ENCODE results near the gene CLDN6.
A peak's percentile ranks its signal among the peaks of the same experiment; 100 is the strongest.
"Not testable (repeated sequence)": the region's sequence is repeated elsewhere in the genome, so short reads cannot be mapped to it uniquely, and the experiment has no call there.

The CLDN6 gene

DNA sequence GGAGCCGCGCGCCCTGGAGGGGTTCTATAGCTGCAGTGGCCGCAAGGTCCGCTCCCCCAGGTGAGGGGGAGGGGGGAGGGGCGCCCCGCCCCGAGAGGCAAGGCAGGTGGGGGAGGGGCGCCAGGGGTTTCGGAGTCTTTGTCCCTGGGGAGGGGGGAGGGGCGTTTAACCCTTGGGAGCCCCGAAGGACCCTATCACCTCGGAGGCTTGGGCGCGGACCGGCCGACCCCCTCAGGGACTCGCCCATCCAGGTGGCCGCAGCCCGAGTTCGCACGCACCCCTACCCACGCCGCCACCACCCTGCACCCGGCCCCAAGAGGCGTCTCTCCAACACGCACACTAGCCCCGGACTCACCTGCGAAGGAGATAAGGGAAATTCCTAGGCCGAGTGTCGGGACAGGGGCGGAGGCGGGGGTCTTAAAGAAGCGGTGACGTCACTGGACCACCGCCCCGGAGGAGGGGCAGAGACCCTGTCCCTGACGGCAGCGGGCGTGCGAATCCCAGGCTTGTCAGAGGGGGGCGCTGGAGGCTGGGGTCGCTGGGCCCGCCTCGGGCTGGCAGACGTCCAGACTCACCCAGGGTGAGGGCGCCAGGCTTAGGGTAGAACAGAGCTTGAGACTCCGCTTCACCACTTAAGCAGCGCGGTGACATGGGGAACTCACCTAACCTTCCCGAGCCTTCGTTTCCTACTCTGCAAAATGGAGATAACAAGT lies at the start of gene CLDN6:
Gene CLDN6 (minus strand): TSS at position 390 of the 713 bp plus-strand sequence. CDS start 2,162 bp downstream, outside the sequence.
- DNase-seq: peak; percentile 18

- DNase-seq: peak; percentile 21
Measured at GRCh38 chr16:3066440-3066748, 48.4 kb upstream of the CLDN6 start.

- peak; percentile 47 for DNase-seq
Measured at GRCh38 chr16:3065742-3066439, 47.9 kb upstream of the CLDN6 start.

DNA sequence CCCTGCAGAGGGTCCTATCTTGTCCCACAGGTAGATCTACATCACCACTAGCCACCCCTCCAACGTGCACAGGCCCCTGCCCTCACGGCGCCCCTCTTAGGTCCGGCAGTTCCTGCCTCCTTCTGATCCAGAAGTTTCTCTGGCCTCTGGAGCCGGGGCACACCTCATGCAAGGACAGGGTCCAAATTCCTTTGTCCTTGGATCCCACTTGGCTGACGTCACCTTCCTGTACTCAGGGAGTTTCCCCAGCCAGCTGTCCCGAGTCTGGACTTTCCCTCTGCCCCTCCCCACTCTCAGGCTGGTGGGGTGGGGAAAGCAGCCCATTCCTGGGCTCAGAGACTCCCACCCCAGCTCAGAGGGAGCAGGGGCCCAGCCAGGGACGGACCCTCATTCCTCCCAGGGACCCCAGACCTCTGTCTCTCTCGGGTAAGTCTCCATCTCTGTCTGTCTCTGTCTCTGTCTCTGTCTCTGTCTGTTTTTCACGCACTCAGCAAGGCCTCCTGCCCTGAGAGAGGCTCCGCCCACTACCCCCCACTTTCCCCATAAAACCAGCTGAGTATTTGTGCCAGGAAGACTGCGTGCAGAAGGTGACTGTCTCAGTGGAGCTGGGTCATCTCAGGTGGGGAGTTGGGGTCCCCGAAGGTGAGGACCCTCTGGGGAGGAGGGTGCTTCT lies 47.2 kb upstream of the CLDN6 start, which contains the start of gene IL32:
Gene IL32 (plus strand): TSS at position 572 of the 673 bp plus-strand sequence. CDS start 172 bp downstream, outside the sequence.
- DNase-seq: peak; percentile 80

DNA sequence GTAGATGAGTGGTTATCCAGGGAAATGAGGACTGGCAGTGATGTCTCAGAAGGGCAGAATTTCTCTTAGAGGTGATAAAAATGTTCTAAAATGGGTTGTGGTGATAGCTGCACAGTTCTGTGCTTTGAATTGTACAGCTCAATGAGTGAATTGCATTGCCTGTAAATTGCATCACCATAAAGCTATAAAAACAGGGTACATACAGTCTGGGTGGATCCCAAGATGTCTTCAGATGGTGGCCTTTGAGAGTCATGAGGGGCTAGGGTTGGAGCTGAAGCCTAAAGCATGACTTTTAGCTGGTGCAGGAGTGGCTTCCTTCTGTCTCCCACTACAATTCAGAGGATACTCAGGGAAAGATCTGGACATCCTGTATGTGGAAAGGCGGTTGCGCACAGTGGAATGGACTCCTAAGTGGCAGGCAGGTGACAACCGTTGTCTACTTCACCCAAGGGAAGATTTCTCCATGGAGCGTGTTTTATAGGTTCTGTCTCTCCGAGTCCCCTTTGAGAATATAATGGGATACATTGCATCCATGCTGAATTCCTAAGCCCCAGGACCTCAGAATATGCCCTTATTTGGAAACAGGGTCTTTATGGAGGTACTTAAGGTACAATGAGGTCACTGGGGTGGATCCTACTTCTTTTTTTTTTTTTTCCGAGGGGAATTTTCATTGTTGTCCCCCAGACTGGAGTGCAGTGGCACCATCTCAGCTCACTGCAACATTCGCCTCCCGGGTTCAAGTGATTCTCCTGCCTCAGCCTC lies 45.8 kb upstream of the CLDN6 start:
- no peak for DNase-seq

DNA sequence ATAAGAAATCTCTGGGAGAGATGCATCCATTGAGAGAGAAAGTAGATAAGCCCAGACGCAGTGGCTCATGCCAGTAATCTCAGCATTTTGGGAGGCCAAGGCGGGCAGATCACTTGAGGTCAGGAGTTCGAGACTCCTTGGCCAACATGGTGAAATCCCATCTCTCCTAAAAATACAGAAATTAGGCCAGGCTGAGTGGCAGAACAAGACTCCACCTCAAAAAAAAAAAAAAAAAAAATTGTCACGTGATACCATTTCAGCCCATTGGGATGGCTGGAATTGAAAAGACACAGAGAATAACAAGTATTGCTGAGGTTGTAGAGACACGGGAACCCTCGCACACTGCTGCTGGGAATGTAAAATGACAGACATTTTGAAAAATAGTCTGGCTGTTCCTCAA lies 44.6 kb upstream of the CLDN6 start:
- DNase-seq: no peak

- DNase-seq: no peak
Measured at GRCh38 chr16:3060339-3061127, 42.5 kb upstream of the CLDN6 start.

DNA sequence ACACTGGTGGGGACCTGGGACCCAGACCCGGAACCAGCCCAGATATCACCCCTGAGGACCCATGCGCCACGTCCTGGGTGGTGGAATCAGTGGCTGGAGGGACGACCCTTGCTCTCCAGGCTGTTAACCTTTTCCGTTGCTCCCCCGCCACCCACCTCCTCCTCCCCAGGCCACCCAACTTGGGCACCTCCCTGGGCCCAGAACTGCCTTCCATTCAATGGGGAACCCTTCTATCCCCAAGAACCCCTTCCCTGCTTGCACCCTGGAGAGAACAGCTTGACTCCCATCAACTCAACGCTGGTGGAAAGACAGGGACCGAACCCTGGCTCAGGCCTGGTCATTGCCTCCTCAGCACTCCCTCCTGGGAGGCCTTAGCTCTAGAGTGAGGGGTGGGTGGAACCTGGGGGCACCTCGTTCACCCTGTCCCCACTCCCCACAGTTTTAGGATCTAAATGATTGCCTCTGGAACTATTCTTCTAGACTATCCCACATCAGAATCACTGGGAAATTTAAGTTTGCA lies 41.8 kb upstream of the CLDN6 start:
- no peak for DNase-seq

GRCh38 chr16:3059041-3059722 lies 41.2 kb upstream of the CLDN6 start:
- DNase-seq: peak; percentile 89

GRCh38 chr16:3058139-3059030 lies 40.4 kb upstream of the CLDN6 start:
- DNase-seq: peak; percentile 56

DNA sequence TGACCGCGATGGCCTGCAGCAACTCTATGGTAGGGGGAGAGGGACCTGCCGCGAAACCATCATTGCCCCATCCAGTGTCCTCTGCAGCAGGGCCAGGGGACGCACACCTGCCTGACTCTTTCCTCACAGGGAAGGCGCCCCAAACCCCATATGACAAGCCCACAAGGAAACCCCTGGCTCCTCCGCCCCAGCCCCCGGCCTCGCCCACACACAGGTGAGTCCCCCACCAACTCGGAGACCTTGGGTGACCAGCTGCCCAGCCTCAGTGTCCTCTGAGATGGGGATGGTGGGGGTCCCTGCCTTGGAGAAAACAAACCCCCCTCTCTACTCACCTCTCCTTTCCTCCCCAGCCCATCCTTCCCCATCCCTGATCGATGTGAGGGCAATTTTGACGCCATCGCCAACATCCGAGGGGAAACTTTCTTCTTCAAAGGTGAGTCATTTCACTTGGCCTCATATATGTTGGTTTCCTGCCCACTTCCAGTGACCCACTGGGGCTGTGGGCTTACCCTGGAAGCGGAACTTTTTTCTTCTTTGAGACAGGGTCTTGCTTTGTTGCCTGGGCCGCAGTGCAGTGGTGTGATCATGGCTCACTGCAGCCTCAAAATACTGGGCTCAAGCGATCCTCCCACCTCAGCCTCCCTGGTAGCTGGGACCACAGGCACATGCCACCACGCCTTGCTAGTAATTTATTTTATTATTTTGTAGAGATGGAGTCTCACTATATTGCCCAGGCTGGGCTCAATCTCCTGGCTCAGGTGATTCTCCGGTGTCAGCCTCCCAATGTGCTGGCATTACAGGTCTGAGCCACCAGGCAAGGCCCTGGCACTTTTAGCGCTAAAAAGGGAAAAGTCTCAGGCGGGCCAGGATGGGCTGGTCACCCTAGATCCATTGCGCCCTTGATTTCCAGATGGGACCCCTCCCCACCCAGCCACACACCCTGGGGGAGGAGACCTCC lies 39.5 kb upstream of the CLDN6 start:
- DNase-seq: no peak

GRCh38 chr16:3056336-3057180 lies 38.6 kb upstream of the CLDN6 start:
- no peak for DNase-seq

GRCh38 chr16:3055734-3056115 lies 37.7 kb upstream of the CLDN6 start:
- DNase-seq: not testable (repeated sequence)

GRCh38 chr16:3054965-3055733 lies 37.2 kb upstream of the CLDN6 start:
- DNase-seq: no peak

GRCh38 chr16:3053330-3053710 lies 35.3 kb upstream of the CLDN6 start:
- DNase-seq: peak; percentile 47

- not testable (repeated sequence) for DNase-seq
Measured at GRCh38 chr16:3052571-3053329, 34.8 kb upstream of the CLDN6 start.

DNA sequence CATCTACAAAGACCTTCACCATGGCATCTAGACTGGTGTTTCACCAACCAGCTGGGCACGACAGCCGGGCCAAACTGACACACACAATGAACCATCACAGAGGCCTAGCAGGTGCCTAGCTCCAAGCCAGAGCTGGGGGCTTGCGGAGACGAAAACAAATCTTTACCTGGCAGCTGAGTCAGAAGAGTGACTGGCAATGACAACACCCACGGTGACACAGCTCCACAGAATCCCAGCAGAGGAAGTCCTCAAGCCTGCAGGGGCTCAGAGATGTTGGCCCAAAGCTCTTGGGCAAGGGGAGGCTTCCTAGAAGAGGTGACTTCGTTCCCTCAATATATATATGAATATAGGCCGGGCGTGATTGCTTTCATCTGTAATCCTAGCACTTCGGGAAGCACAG lies 33.5 kb upstream of the CLDN6 start:
- no peak for DNase-seq
